ENCODE data around the gene IFNA10.
"Not testable (repeated sequence)": the region's sequence is repeated elsewhere in the genome, so short reads cannot be mapped to it uniquely, and the experiment has no call there.

IFNA10 gene

GRCh38 chr9:21194867-21195776 is 11.8 kb downstream of the IFNA10 start:
- not testable (repeated sequence) for DNase-seq (ENCODE audit: low read depth)

GRCh38 chr9:21187487-21187886 is 19.5 kb downstream of the IFNA10 start, which contains the start of gene IFNA4:
Gene IFNA4 (minus strand): TSS chr9:21187587. CDS start chr9:21187531, 56 bp downstream.
- not testable (repeated sequence) for DNase-seq (ENCODE audit: low read depth)

DNA sequence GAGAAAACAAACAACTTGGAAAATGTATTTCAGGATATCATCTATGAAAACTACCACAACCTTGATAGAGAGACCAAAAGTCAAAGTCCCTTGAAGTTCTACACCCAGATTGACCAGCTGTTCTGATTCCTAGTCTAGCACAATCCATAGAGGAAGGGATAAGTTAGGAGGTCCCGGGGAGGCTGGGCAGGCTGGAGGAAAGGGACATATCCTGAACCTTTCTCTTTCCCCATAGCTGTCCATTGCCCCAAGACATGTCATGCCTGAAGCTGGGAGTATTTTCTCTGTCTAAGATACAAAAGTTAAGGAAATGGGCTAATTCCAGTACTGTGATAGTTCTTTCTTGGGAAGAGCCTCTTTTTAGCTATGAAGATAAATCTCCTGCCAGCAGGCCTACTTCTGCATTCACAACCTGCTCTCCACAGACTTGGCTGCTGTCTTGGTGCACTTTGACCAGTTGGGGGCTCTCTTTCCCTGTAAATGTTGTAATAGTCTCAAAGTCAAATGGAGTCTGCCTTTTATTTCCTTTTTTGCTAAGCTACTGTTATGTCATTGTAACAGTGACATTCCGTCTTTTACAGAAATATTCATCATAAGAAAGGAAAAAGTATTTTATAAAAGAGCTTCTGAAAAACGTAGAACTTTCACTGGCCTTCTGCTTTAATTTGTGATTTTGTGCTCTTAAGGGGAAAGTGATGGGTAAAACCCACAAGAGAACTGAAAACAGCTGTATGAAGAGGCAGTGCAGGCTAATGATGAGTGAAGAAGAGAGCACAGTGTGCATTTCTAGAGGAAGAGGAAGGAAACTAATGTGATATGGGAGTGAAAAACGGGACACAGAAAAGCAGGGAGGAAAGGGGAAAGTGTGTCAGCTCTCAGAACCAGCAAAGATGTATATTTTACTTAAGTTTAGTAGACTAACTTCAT is 23.9 kb downstream of the IFNA10 start:
- DNase-seq (ENCODE audit: low read depth): not testable (repeated sequence)

- DNase-seq (ENCODE audit: low read depth): no peak
Observed at GRCh38 chr9:21174671-21175070, 32.3 kb downstream of the IFNA10 start.

- no peak for DNase-seq (ENCODE audit: low read depth)
Observed at GRCh38 chr9:21172156-21172555, 34.8 kb downstream of the IFNA10 start.

DNA sequence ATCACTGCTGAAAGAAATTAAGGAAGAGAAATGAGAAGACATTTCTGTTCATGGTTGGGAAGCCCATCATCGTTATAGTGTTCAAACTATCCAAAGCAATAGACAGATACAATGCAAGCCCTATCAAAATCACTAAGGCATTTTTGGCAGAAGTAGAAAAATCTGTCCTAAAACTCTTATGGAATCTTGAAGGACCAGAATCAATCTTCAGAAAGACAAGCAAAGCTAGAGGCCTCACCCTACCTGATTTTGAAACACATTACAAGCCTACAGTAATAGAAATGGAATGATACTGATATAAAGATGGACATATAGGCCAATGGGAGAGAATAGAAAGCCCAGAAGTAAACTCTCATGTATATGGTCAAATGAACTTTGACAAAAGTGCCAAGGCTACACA is 35.6 kb downstream of the IFNA10 start:
- no peak for DNase-seq (ENCODE audit: low read depth)

GRCh38 chr9:21166560-21166959 is 40.4 kb downstream of the IFNA10 start, which contains the start of gene IFNA21:
Gene IFNA21 (minus strand): TSS chr9:21166660. CDS start chr9:21166612, 48 bp downstream.
- DNase-seq (ENCODE audit: low read depth): not testable (repeated sequence)

- no peak for DNase-seq (ENCODE audit: low read depth)
Observed at GRCh38 chr9:21165516-21165915, 41.4 kb downstream of the IFNA10 start.

- no peak for DNase-seq (ENCODE audit: low read depth)
Observed at GRCh38 chr9:21160178-21160577, 46.8 kb downstream of the IFNA10 start.

Measured in stimulated activated CD4-positive, alpha-beta T cell treated with anti-CD3 and anti-CD28 coated beads, Interleukin-2, amount 100 ng/mL, for 4 hours (primary cell).